Measurements from ENCODE around the gene PPM1L.

GRCh38 chr3:161066930-161067329 is 310.9 kb downstream of the PPM1L start:
- TF ChIP-seq EZH2 (IDR thresholded peaks at IDR 0.05; ENCODE audit: borderline replicate concordance, low read length): no peak
- no peak for TF ChIP-seq CTCF (IDR thresholded peaks at IDR 0.05; ENCODE audit: low read length)
